Mucosa of stomach (tissue), 1 donor: ENCODE results near the gene SZRD1.

Experiments used
- H3K27me3 ChIP-seq: one replicate; pipeline ENCODE4 v1.7.0; 2013; ENCODE audit warnings: mild to moderate bottlenecking, low read length; ENCODE audit not compliant: control insufficient read depth, insufficient read depth
- H3K36me3 ChIP-seq: one replicate; pipeline ENCODE4 v1.7.0; 2013; ENCODE audit warnings: low read length; ENCODE audit not compliant: control insufficient read depth, insufficient read depth
- H3K4me1 ChIP-seq: one replicate; pipeline ENCODE4 v1.7.0; 2013; ENCODE audit warnings: mild to moderate bottlenecking, low read length; ENCODE audit not compliant: control insufficient read depth, insufficient read depth
- H3K4me3 ChIP-seq: one replicate; pipeline ENCODE4 v1.7.0; 2013; ENCODE audit warnings: low read length
- H3K9ac ChIP-seq: one replicate; pipeline ENCODE4 v1.7.0; 2013; ENCODE audit warnings: mild to moderate bottlenecking, low read length, moderate library complexity
- H3K9me3 ChIP-seq: one replicate; pipeline ENCODE4 v1.7.0; 2013; ENCODE audit warnings: mild to moderate bottlenecking, low read length, moderate library complexity; ENCODE audit not compliant: control insufficient read depth
- donor health status: Pancreatic carcinoma.

SZRD1 gene

DNA sequence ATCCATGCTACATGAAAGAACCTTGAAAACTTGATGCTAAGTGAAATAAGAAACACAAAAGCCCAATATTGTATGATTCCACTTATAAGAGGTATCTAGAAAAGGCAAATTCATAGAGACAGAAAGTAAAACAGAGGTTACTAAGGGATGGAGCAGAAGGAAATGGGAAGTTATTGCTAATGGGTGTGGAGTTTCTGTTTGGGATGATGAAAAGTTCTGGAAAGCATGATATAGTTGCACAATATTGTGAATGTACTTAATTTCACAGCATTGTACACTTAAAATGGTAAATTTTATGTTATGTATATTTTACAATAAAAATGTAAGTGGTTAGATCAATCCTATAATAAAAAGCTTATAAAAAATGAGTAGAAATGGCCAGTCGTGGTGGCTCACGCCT, 71.9 kb downstream of the SZRD1 start:
- Histone ChIP-seq H3K4me3 (no peak overlapping the region), H3K4me1 (peaks cover 4% of the 10 kb centered on the region), H3K9me3 (no peaks in the 10 kb centered on the region), H3K9ac (no peak overlapping the region), H3K27me3 (no peaks in the 10 kb centered on the region), H3K36me3 (no peaks in the 10 kb centered on the region)

DNA sequence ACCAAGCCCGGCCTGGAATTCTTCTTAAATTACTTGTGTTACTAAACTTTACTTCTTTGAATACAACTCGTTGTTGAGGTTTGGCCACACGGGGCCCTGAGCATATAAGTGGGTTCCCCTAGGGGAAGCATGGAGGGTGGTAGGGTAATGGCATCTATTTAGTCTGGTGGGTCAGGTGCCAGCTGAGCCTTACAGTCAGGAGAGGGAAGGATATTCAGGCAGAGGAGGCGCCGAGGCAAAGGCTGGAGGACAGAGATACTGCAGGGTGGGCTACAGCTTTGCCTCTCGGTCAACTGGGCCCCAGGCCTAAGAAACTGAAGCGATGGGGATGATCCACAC, 73.1 kb downstream of the SZRD1 start:
- Histone ChIP-seq H3K4me3 (peak overlapping the region; percentile 98), H3K4me1 (peaks cover 4% of the 10 kb centered on the region), H3K9me3 (no peaks in the 10 kb centered on the region), H3K27me3 (no peaks in the 10 kb centered on the region), H3K9ac (peak overlapping the region; percentile 98), H3K36me3 (no peaks in the 10 kb centered on the region)

DNA sequence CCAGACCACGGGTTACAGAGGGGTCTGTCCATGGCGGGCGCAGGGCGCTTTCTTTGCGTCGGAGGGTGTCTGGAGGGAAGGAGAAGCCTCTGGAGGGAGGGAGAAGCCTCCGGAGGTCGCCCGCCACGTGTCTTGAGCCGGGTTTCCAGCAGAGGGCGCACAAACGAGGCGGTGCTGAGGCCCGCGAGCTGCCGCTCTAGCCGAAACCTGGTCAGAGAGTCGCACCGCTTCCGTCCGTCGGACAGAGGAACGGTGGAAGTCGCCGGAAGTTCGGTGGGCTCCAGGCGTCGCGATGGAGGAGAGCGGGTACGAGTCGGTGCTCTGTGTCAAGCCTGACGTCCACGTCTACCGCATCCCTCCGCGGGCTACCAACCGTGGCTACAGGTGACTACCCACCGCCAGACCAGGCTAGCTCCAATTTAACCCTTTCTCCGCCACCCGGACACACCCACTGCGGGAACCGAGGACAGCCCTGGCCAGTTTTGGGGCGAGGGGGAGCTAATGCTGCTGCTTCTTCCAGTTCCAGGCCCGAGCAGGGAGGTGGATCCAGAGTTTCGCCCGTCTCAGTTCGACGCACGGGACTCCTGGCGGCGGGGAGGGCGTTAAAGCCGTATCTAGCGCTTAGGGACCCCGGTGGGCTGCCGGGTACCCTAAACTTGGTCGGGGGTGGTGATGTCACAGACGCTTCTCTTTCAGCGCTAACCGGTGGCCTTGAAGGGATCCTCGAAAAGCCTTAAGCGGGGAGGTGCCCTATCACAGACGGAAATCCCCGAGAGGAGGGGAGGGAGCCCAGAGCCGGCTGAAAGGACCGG, 73.6 kb downstream of the SZRD1 start, which contains the start of gene NECAP2:
NECAP2 (plus strand) TSS at position 255 of the 812 bp plus-strand sequence; CDS start at position 293, 38 bp downstream.
- peaks cover 4% of the 10 kb centered on the region for H3K4me1 ChIP-seq
- peak within 1 kb of the TSS; percentile 98 for H3K9ac ChIP-seq
- no peaks in the 10 kb centered on the region for H3K27me3 ChIP-seq
- no peaks in the 10 kb centered on the region for H3K9me3 ChIP-seq
- H3K4me3 ChIP-seq = peak within 1 kb of the TSS; percentile 98
- no peaks in the 10 kb centered on the region for H3K36me3 ChIP-seq

DNA sequence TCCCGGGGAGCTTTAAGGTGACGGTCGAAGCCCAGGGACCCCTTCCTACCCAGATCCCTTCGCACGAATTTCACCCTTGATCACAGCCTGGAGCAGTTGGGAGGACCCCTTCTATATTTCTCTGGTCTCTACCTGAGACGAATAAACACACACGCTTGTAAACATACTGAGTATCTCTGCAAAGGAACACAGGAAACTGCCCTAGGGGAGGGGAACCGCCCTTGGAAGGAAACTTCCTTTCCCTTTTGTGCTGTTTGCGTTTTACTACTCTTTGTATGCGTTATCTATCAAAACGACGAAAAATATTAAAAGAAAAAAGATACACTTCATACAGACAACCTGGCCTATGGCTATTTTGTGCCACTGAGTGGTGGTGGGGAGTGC, 74.2 kb downstream of the SZRD1 start:
- H3K36me3 ChIP-seq = no peaks in the 10 kb centered on the region
- H3K9me3 ChIP-seq = no peaks in the 10 kb centered on the region
- no peaks in the 10 kb centered on the region for H3K27me3 ChIP-seq
- H3K9ac ChIP-seq = peak overlapping the region; percentile 98
- H3K4me1 ChIP-seq = peaks cover 4% of the 10 kb centered on the region
- peak overlapping the region; percentile 98 for H3K4me3 ChIP-seq

DNA sequence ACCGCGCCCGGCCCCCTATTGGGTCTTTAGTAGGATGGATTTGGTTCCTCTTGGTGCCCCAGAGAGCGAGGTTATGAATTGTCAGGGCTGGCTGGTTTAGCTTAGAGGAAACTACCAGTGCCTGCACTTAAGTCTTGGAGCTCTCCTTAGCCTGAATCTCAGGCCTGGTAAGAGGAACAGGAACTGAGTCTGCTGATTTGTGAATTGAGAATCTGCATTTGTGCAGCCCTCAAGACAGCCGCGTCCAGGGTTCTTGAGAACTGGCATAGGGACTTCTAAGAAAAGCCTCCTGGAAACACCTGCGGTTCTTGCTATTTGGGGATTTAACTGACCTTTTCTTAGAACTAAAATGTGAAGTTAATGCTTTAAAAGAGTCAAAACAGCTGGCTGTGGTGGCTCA, 75.2 kb downstream of the SZRD1 start:
- Histone ChIP-seq H3K4me3 (no peak overlapping the region), H3K36me3 (no peaks in the 10 kb centered on the region), H3K27me3 (no peaks in the 10 kb centered on the region), H3K9ac (no peak overlapping the region), H3K4me1 (peaks cover 4% of the 10 kb centered on the region), H3K9me3 (no peaks in the 10 kb centered on the region)

DNA sequence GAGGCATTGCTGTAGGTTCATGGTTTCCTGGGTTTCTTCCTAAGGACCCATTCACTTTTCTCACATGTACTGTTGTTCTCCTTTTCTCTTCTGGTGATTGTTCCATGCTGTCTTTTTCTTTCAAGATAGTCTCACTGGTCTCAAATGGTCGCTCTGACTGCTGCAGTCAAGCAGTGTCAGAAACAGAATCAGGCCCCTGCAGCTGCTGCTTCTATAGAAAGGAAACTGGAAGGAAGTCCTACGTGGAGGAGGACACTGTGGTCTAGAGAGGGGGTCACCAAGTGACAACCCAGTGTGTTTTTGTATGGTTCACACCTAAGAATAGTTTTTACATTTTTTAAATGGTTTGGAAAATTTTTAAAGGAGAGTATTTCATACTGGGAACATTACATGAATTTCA, 75.9 kb downstream of the SZRD1 start:
- Histone ChIP-seq H3K9ac (no peak overlapping the region), H3K36me3 (peaks cover 6% of the 10 kb centered on the region), H3K4me3 (no peak overlapping the region), H3K27me3 (no peaks in the 10 kb centered on the region), H3K9me3 (no peaks in the 10 kb centered on the region), H3K4me1 (peaks cover 4% of the 10 kb centered on the region)

DNA sequence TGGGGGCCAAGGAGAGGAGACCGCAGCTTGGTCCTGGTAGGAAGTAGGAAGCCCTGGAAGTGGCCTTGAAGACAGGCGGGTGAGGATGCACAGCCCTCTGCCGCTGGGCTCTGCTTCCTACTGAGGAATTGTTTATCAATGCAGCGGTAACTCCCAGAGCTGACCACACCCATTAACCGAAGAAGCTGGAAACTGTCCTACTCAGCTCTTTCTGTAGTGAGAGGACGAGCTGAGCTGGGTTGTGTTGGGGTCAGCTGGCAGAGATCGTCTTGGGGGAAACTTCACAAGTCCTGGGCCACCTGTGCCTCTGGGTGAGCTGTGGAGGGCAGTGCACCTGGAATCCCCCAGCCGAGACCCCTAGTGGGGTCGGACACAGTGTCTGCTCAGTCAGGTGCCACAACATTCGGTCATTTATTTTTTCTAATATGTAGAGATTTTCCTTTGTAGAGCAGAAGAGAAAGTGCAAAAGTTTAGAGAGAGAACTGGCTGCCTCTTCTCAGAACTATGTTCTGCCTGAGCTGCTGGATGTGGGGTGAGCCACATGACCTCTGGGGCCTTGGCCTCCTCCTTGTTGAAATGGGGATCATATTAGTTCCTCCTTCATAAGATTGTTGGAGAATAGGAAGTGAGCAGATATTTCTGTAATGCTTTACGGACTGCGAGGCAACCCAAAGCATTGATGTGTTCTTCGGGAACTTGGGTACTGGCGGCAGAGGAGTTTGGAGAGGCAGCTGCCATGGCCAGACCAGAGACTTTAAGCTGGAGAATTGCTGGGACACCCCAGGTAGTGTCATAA, 77.1 kb downstream of the SZRD1 start:
- H3K36me3 ChIP-seq = peaks cover 17% of the 10 kb centered on the region

DNA sequence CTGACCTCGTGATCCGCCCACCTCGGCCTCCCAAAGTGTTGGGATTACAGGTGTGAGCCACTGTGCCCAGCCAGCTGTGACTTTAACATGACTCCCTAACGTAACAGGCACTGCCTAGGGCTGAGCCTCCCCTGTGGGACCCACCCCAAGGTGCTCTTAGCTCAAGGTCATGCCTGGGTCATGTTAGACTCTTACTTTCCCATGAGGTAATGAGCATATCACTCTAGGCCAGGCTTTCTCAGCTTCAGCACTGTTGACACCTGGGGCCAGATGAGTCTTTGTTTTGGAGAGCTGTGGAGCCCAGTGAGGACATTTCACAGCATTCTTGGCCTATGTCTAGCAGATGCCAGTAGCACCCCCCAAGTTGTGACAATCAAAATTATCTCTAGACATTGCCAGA, 78.0 kb downstream of the SZRD1 start:
- H3K4me3 ChIP-seq = no peak overlapping the region
- no peaks in the 10 kb centered on the region for H3K9me3 ChIP-seq
- peaks cover 20% of the 10 kb centered on the region for H3K36me3 ChIP-seq
- H3K4me1 ChIP-seq = peaks cover 3% of the 10 kb centered on the region
- H3K27me3 ChIP-seq = no peaks in the 10 kb centered on the region
- H3K9ac ChIP-seq = no peak overlapping the region

More for the DNA sequence above, 77.1 kb downstream of the SZRD1 start:
- Histone ChIP-seq H3K9ac (peak overlapping the region; percentile 28), H3K9me3 (no peaks in the 10 kb centered on the region), H3K4me3 (no peak overlapping the region), H3K27me3 (no peaks in the 10 kb centered on the region), H3K4me1 (peaks cover 4% of the 10 kb centered on the region)

DNA sequence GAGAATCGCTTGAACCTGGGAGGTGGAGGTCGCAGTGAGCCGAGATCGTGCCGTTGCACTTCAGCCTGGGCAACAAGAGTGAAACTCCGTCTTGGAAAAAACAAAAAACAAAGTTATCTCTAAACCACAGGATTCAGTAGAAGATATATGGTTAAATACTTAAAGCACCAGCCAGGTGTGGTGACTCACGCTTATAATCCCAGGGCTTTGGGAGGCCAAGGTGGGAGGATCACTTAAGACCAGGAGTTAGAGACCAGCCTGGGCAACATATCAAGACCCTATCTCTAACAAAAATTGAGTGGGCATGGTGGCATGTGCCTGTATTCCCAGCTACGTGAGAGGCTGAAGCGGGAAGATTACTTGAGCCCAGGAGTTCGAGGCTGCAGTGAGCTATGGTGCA, 79.1 kb downstream of the SZRD1 start:
- H3K4me1 ChIP-seq = no peaks in the 10 kb centered on the region

DNA sequence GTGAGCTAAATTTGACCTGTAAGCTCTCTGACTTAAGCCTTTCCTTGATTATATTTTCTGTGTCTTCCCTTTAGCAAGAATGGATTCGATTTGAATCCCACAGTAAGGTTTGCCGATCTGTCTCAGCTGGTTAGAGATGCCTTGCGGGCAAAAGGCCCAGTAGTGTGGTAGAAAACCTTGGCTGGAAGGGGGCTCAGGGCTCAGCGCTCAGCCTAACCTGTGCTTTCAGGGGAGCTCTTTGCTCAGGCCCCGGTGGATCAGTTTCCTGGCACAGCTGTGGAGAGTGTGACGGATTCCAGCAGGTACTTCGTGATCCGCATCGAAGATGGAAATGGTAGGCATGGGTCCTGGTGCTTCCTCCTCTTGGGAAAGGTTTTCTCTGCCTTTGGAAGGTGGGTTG, 80.6 kb downstream of the SZRD1 start:
- H3K9me3 ChIP-seq = no peaks in the 10 kb centered on the region
- H3K4me3 ChIP-seq = no peak overlapping the region
- H3K4me1 ChIP-seq = no peaks in the 10 kb centered on the region
- H3K9ac ChIP-seq = no peak overlapping the region
- peaks cover 25% of the 10 kb centered on the region for H3K36me3 ChIP-seq
- H3K27me3 ChIP-seq = no peaks in the 10 kb centered on the region

More for the DNA sequence above, 79.1 kb downstream of the SZRD1 start:
- no peaks in the 10 kb centered on the region for H3K27me3 ChIP-seq
- H3K4me3 ChIP-seq = no peak overlapping the region
- H3K36me3 ChIP-seq = peaks cover 20% of the 10 kb centered on the region
- H3K9me3 ChIP-seq = no peaks in the 10 kb centered on the region
- H3K9ac ChIP-seq = no peak overlapping the region
